HCT116 (cell line): ENCODE results near the gene NCCRP1.

Source experiments
- ZFX ChIP-seq: fragments of 450-650 bp; IDR thresholded peaks from 2 replicates; pipeline ENCODE4 v1.6.1; 2017
- TF ChIP-seq, protein P1 (sequence below), 3 experiments: fragments of 200-600 bp in 1 of 3; sonication (generic) in 1 of 3; IDR thresholded peaks in 2 of 3; conservative IDR thresholded peaks in 1 of 3; 2 replicates each; pipeline ENCODE4 v1.5.1; 2012 to 2017; ENCODE audit warnings: low read depth in 2 of 3, low read length in 2 of 3, antibody characterized with exemption in 1 of 3, borderline replicate concordance in 1 of 3, control low read depth in 1 of 3, mild to moderate bottlenecking in 1 of 3, mixed read lengths in 1 of 3, mixed run types in 1 of 3, moderate library complexity in 1 of 3; ENCODE audit not compliant: insufficient read depth in 1 of 3

DNA sequence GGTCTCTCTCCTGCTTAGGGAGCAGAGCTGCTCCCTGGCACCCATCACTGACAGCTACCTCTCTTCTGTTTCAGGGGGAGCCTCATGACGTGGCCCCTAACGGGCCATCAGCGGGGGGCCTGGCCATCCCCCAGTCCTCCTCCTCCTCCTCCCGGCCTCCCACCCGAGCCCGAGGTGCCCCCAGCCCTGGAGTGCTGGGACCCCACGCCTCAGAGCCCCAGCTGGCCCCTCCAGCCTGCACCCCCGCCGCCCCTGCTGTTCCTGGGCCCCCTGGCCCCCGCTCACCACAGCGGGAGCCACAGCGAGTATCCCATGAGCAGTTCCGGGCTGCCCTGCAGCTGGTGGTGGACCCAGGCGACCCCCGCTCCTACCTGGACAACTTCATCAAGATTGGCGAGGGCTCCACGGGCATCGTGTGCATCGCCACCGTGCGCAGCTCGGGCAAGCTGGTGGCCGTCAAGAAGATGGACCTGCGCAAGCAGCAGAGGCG is 23.2 kb upstream of the NCCRP1 start:
- TF ChIP-seq, protein P1, sequence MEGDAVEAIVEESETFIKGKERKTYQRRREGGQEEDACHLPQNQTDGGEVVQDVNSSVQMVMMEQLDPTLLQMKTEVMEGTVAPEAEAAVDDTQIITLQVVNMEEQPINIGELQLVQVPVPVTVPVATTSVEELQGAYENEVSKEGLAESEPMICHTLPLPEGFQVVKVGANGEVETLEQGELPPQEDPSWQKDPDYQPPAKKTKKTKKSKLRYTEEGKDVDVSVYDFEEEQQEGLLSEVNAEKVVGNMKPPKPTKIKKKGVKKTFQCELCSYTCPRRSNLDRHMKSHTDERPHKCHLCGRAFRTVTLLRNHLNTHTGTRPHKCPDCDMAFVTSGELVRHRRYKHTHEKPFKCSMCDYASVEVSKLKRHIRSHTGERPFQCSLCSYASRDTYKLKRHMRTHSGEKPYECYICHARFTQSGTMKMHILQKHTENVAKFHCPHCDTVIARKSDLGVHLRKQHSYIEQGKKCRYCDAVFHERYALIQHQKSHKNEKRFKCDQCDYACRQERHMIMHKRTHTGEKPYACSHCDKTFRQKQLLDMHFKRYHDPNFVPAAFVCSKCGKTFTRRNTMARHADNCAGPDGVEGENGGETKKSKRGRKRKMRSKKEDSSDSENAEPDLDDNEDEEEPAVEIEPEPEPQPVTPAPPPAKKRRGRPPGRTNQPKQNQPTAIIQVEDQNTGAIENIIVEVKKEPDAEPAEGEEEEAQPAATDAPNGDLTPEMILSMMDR (IDR thresholded peaks at IDR 0.05 in 2 of 3, conservative IDR thresholded peaks at IDR 0.05 in 1 of 3; ENCODE audit: borderline replicate concordance in 1 of 3, insufficient read depth in 1 of 3, low read depth in 2 of 3, low read length in 2 of 3), result no peak
- no peak for TF ChIP-seq ZFX
